Neural progenitor cell (in vitro differentiated cells): ENCODE measurements around the gene LINC01488. TPM values are rescaled to one million over a fixed set of nuclear protein-coding genes. Genes with fewer than 3 reads are reported as not detected.

Experiments used
- DNase-seq: peaks from one replicate; pipeline ENCODE4 v3.0.0-alpha.2; 2016; ENCODE audit warnings: low spot score
- H2AFZ ChIP-seq: fragments of 200-600 bp; sonication (generic); replicated peaks from 2 replicates; pipeline ENCODE4 v1.6.1; 2016; ENCODE audit warnings: antibody characterized with exemption
- H3F3A ChIP-seq: fragments of 200-600 bp; sonication (generic); 2 replicates; pipeline ENCODE4 v1.6.1; 2016; ENCODE audit warnings: antibody characterized with exemption, low read depth
- H3K27ac ChIP-seq: fragments of 200-600 bp; sonication (generic); 2 replicates; pipeline ENCODE4 v1.5.1; 2016; ENCODE audit warnings: mild to moderate bottlenecking
- H3K27me3 ChIP-seq: fragments of 200-600 bp; sonication (generic); 2 replicates; pipeline ENCODE4 v1.6.1; 2016; ENCODE audit warnings: mild to moderate bottlenecking, moderate library complexity
- H3K36me3 ChIP-seq: fragments of 200-600 bp; sonication (generic); 2 replicates; pipeline ENCODE4 v1.5.1; 2016
- H3K4me1 ChIP-seq: fragments of 200-600 bp; sonication (generic); 2 replicates; pipeline ENCODE4 v1.6.1; 2016; ENCODE audit warnings: mixed run types
- H3K4me2 ChIP-seq: fragments of 200-600 bp; sonication (generic); 2 replicates; pipeline ENCODE4 v1.6.1; 2016
- H3K4me3 ChIP-seq: fragments of 200-600 bp; sonication (generic); 2 replicates; pipeline ENCODE4 v1.5.1; 2016
- H3K79me2 ChIP-seq: fragments of 200-600 bp; sonication (generic); 2 replicates; pipeline ENCODE4 v1.6.1; 2016; ENCODE audit warnings: low read depth
- H3K9ac ChIP-seq: fragments of 200-600 bp; sonication (generic); 2 replicates; pipeline ENCODE4 v1.6.1; 2016
- H3K9me3 ChIP-seq: fragments of 200-600 bp; sonication (generic); 2 replicates; pipeline ENCODE4 v1.5.1; 2016; ENCODE audit warnings: low read depth
- H4K20me1 ChIP-seq: fragments of 200-600 bp; sonication (generic); 2 replicates; pipeline ENCODE4 v1.6.1; 2016; ENCODE audit warnings: low read depth
- H3K27ac Mint-ChIP-seq: 3 replicates; pipeline ENCODE4 v1.8.0; 2021; ENCODE audit warnings: mixed read lengths
- H3K27me3 Mint-ChIP-seq: 2 replicates; pipeline ENCODE4 v1.8.0; 2022; ENCODE audit warnings: low read depth, mild to moderate bottlenecking, inconsistent platforms, moderate library complexity, mixed read lengths; ENCODE audit not compliant: insufficient read depth
- H3K36me3 Mint-ChIP-seq: 3 replicates; pipeline ENCODE4 v1.8.0; 2021; ENCODE audit warnings: mixed read lengths
- H3K4me1 Mint-ChIP-seq: 3 replicates; pipeline ENCODE4 v1.8.0; 2021; ENCODE audit warnings: mixed read lengths
- H3K4me3 Mint-ChIP-seq: 3 replicates; pipeline ENCODE4 v1.8.0; 2021; ENCODE audit warnings: mild to moderate bottlenecking, moderate library complexity, mixed read lengths
- H3K9me3 Mint-ChIP-seq: 3 replicates; pipeline ENCODE4 v1.8.0; 2020; ENCODE audit warnings: mixed read lengths
- EZH2 ChIP-seq: fragments of 200-600 bp; sonication (generic); IDR thresholded peaks from 2 replicates; pipeline ENCODE4 v1.6.1; 2017; ENCODE audit warnings: antibody characterized with exemption, mild to moderate bottlenecking, moderate library complexity
- EZH2phosphoT487 ChIP-seq: fragments of 200-600 bp; sonication (generic); IDR thresholded peaks from 2 replicates; pipeline ENCODE4 v1.6.1; 2017; ENCODE audit warnings: antibody characterized with exemption
- total RNA-seq: library from RNA; depleted of rRNA; stranded (reverse); fragments of >200 nt; gene quantifications from 2 replicates; pipeline ENCODE4 v1.2.3, GENCODE V29; 2015; ENCODE audit warnings: low replicate concordance
- TF ChIP-seq, protein P1 (sequence below): fragments of 200-600 bp; sonication (generic); IDR thresholded peaks from 2 replicates; pipeline ENCODE4 v1.5.1; 2017; ENCODE audit warnings: antibody characterized with exemption, mild to moderate bottlenecking

Gene LINC01488
- total RNA-seq, 1 donor from 2014 or later = 0.09 TPM

DNA sequence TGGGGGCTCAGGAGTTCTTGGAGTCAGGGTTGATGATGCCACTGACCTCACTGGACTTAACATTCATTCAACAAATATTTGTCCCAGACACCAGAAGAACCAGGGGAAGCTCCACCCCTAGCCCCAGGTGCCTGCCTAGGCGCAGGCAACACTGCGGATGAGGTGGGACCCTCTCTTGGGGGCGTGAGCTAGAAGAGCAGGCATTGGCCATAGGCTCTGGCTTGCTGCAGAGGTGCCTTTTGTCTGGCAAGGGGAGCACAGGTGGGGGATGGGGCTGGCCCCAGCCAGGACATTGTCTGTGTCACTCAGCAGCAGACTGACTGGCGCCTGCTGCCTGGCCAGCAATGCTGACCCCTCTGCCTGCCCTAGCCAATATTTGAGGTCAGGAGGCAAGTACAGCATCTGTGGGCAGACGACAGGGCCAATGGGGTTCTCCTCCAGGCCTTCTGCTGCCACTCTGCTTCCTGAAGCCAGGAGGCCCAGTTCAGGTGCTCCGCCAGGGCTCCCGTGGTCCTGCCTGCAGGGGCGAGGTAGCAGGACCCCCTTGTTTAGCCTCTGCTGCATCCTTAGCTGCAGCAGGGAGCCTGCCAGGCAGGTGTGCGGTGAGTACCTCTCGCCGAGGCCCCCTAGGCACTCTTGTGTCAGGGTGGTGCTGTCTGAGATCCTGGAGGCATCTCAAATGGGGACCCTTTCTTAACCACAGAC is 4.0 kb downstream of the LINC01488 start:
- Mint-ChIP-seq H3K27me3 (peaks cover 2% of the 10 kb centered on the region), H3K4me3 (no peak overlapping the region), H3K9me3 (no peaks in the 10 kb centered on the region), H3K27ac (peak overlapping the region; percentile 76), H3K4me1 (peaks cover 33% of the 10 kb centered on the region), H3K36me3 (no peaks in the 10 kb centered on the region)
- H2AFZ ChIP-seq = no peak overlapping the region
- no peak overlapping the region for H3K9ac ChIP-seq
- H3K4me3 ChIP-seq = no peak overlapping the region
- H3K4me1 ChIP-seq = peaks cover 32% of the 10 kb centered on the region
- no peaks in the 10 kb centered on the region for H3K36me3 ChIP-seq
- H3K27me3 ChIP-seq = no peaks in the 10 kb centered on the region
- H3F3A ChIP-seq = no peaks in the 10 kb centered on the region
- no peaks in the 10 kb centered on the region for H3K9me3 ChIP-seq
- no peaks in the 10 kb centered on the region for H3K79me2 ChIP-seq
- TF ChIP-seq EZH2 (no peak), EZH2phosphoT487 (no peak)
- TF ChIP-seq, protein P1, sequence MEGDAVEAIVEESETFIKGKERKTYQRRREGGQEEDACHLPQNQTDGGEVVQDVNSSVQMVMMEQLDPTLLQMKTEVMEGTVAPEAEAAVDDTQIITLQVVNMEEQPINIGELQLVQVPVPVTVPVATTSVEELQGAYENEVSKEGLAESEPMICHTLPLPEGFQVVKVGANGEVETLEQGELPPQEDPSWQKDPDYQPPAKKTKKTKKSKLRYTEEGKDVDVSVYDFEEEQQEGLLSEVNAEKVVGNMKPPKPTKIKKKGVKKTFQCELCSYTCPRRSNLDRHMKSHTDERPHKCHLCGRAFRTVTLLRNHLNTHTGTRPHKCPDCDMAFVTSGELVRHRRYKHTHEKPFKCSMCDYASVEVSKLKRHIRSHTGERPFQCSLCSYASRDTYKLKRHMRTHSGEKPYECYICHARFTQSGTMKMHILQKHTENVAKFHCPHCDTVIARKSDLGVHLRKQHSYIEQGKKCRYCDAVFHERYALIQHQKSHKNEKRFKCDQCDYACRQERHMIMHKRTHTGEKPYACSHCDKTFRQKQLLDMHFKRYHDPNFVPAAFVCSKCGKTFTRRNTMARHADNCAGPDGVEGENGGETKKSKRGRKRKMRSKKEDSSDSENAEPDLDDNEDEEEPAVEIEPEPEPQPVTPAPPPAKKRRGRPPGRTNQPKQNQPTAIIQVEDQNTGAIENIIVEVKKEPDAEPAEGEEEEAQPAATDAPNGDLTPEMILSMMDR = no peak
- no peak overlapping the region for H3K4me2 ChIP-seq
- H3K27ac ChIP-seq = no peak overlapping the region
- no peaks in the 10 kb centered on the region for H4K20me1 ChIP-seq
- peak; percentile 51 for DNase-seq

DNA sequence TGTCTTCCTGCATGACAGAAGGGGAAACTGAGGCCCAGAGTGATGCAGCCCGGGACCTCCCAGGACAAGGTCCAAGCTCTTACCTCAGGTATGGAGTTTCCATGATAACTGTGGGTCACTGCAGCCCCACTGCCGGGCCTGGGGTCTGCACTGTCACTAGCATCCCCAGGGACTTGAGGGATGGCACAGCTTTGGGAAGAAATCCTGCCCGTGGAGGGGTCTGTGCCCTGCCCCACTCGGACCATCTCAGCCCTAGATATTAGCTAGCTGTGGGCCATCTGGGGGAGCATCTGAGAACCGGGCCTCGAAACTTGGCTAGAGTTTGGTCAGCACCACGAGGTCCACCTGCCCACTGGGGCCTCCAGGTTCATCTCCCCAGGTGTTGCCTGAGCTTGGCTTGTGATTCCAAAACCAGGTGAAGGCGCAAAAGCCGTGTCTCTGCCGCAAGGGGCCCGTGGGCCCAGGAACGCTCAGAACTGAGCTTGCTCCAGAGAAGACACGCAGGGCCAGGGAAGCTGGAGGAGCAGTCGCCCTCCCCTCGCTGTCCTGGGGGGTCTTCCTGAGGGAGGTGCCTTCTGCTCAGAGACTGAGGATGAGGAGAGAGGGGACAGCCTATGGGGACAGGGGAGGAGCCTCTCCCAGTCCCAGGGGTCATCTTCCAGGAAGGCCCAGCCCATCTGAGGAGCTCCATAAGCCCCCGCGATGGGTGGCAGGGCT is 4.8 kb downstream of the LINC01488 start:
- H3K27ac ChIP-seq = no peak overlapping the region
- peaks cover 32% of the 10 kb centered on the region for H3K4me1 ChIP-seq
- no peaks in the 10 kb centered on the region for H3K9me3 ChIP-seq
- H4K20me1 ChIP-seq = no peaks in the 10 kb centered on the region
- H3K36me3 Mint-ChIP-seq = no peaks in the 10 kb centered on the region
- H3K4me3 Mint-ChIP-seq = no peak overlapping the region
- no peaks in the 10 kb centered on the region for H3K36me3 ChIP-seq
- peaks cover 37% of the 10 kb centered on the region for H3K4me1 Mint-ChIP-seq
- no peaks in the 10 kb centered on the region for H3K27me3 ChIP-seq
- H3K9me3 Mint-ChIP-seq = no peaks in the 10 kb centered on the region
- DNase-seq = no peak
- H3K9ac ChIP-seq = no peak overlapping the region
- peaks cover 4% of the 10 kb centered on the region for H3K27me3 Mint-ChIP-seq
- H3K4me3 ChIP-seq = no peak overlapping the region
- no peak overlapping the region for H2AFZ ChIP-seq
- no peak overlapping the region for H3K27ac Mint-ChIP-seq
- H3K4me2 ChIP-seq = no peak overlapping the region
- H3K79me2 ChIP-seq = no peaks in the 10 kb centered on the region
- no peak for TF ChIP-seq EZH2phosphoT487
- no peak for TF ChIP-seq EZH2
- TF ChIP-seq, protein P1 = no peak
- no peaks in the 10 kb centered on the region for H3F3A ChIP-seq

DNA sequence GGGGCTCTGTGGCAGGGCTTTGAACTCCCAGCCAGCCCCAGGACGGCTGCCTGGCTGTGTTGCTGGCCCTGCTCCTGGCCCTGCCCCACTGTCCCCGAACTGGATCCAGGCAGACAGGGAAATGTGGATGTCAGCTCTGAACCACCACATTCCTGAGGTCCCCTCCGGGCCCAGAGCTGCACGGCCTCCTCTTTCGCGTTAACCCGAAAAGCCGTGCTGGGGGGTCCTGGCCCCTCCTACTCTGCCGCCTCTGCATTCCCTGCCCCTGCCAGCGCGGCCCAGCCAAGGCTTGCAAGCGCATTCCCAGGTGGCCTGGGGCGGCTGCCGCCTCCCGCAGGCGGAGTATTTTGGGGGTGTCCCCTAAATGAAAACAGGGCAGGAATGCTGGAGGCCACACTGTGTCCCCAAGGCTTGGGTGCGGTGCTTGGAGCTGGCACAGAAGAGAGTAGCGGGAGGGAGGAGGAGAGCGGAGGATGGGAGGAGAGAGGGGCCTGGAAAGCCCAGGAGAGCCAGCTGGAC is 5.4 kb downstream of the LINC01488 start:
- no peaks in the 10 kb centered on the region for H3K36me3 Mint-ChIP-seq
- Histone ChIP-seq H4K20me1 (no peaks in the 10 kb centered on the region), H3K36me3 (no peaks in the 10 kb centered on the region), H3K27ac (no peak overlapping the region), H3F3A (no peaks in the 10 kb centered on the region), H3K4me2 (no peak overlapping the region), H3K4me1 (peaks cover 32% of the 10 kb centered on the region), H3K4me3 (no peak overlapping the region), H2AFZ (no peak overlapping the region), H3K79me2 (no peaks in the 10 kb centered on the region), H3K9ac (no peak overlapping the region), H3K27me3 (no peaks in the 10 kb centered on the region), H3K9me3 (no peaks in the 10 kb centered on the region)
- peaks cover 10% of the 10 kb centered on the region for H3K27me3 Mint-ChIP-seq
- no peak overlapping the region for H3K4me3 Mint-ChIP-seq
- H3K27ac Mint-ChIP-seq = no peak overlapping the region
- no peaks in the 10 kb centered on the region for H3K9me3 Mint-ChIP-seq
- TF ChIP-seq EZH2 (no peak), EZH2phosphoT487 (no peak)
- TF ChIP-seq, protein P1 = no peak
- H3K4me1 Mint-ChIP-seq = peaks cover 37% of the 10 kb centered on the region
- peak; percentile 34 for DNase-seq
